22Rv1 (cell line): ENCODE data around the gene CTRL.

Experiments
- CTCF ChIP-seq: fragments of 450-650 bp; IDR thresholded peaks from 2 replicates; pipeline ENCODE4 v1.5.1; 2017; ENCODE audit warnings: mild to moderate bottlenecking
- ZFX ChIP-seq: fragments of 450-650 bp; IDR thresholded peaks from 2 replicates; pipeline ENCODE4 v1.6.1; 2017; ENCODE audit warnings: antibody characterized with exemption, borderline replicate concordance

GRCh38 chr16:67954421-67955196 is 22.9 kb upstream of the CTRL start:
- no peak for TF ChIP-seq CTCF
- no peak for TF ChIP-seq ZFX
